Measurements from ENCODE around the gene NANS. TPM values are rescaled to one million over a fixed set of nuclear protein-coding genes. Genes with fewer than 3 reads are reported as not detected.

Gene NANS
- total RNA-seq, 2 experiments from 2014 or later = 56.9 to 63.7 TPM

- Histone ChIP-seq H3K36me3 (ENCODE audit: insufficient read depth, low read length) (peaks cover 70% of the 10 kb centered on the region), H3K9me3 (ENCODE audit: low read length) (no peaks in the 10 kb centered on the region), H3K79me2 (ENCODE audit: insufficient read depth, low read depth, low read length) (no peaks in the 10 kb centered on the region), H3K27ac (ENCODE audit: low read depth, low read length, poor library complexity, severe bottlenecking) (no peak overlapping the region), H3K4me1 (ENCODE audit: insufficient read depth, low read length, poor library complexity, severe bottlenecking) (no peaks in the 10 kb centered on the region), H4K20me1 (ENCODE audit: insufficient read depth, low read length) (no peaks in the 10 kb centered on the region), H2AFZ (ENCODE audit: low read length) (no peak overlapping the region), H3K4me2 (ENCODE audit: low read length) (no peak overlapping the region), H3K4me3 (ENCODE audit: low read depth, low read length, poor library complexity, severe bottlenecking) (no peak overlapping the region), H3K9me2 (ENCODE audit: insufficient read depth, low read length) (no peaks in the 10 kb centered on the region)
- intact Hi-C loops (cut with micrococcal nuclease; ENCODE audit: unreplicated experiment) = no loop called here
- DNase-seq (ENCODE audit: low spot score) = no peak
- BruUV-seq (replicated peaks) = no TSS peak
- ChIA-PET CTCF (ENCODE audit: unreplicated experiment) (no interaction called here), POLR2A (interaction anchor here (1.1 to 1.4 kb wide), 2 partner anchors 16 to 40 kb away, joined by 3 read pairs; no protein-coding TSS in a partner anchor)
- TF ChIP-seq EZH2phosphoT487 (IDR thresholded peaks at IDR 0.05; ENCODE audit: borderline replicate concordance, low read depth, low read length) (no peak), CTCF (conservative IDR thresholded peaks at IDR 0.05; ENCODE audit: low read length) (no peak)
Measured at GRCh38 chr9:98085058-98085457, 28.5 kb downstream of the NANS start.

GRCh38 chr9:98085944-98086343 is 29.4 kb downstream of the NANS start:
- peaks cover 62% of the 10 kb centered on the region for H3K36me3 ChIP-seq (ENCODE audit: insufficient read depth, low read length)
- POLR2A ChIA-PET = interaction anchor here (0.7 to 1.4 kb wide), 2 partner anchors 16 kb away, joined by 3 read pairs; no protein-coding TSS in a partner anchor

More at GRCh38 chr9:98085944-98086343, 29.4 kb downstream of the NANS start:
- no peaks in the 10 kb centered on the region for H3K9me3 ChIP-seq (ENCODE audit: low read length)
- no peaks in the 10 kb centered on the region for H3K9me2 ChIP-seq (ENCODE audit: insufficient read depth, low read length)
- peak overlapping the region; percentile 11; the same call in 1 of the 2 replicates for H3K4me2 ChIP-seq (ENCODE audit: low read length)
- DNase-seq (ENCODE audit: low spot score) = no peak
- no peak overlapping the region for H3K4me3 ChIP-seq (ENCODE audit: low read depth, low read length, poor library complexity, severe bottlenecking)
- H4K20me1 ChIP-seq (ENCODE audit: insufficient read depth, low read length) = no peaks in the 10 kb centered on the region
- no peaks in the 10 kb centered on the region for H3K79me2 ChIP-seq (ENCODE audit: insufficient read depth, low read depth, low read length)
- no peaks in the 10 kb centered on the region for H3K4me1 ChIP-seq (ENCODE audit: insufficient read depth, low read length, poor library complexity, severe bottlenecking)
- no TSS peak for BruUV-seq (replicated peaks)
- intact Hi-C loops (cut with micrococcal nuclease; ENCODE audit: unreplicated experiment) = no loop called here
- CTCF ChIA-PET (ENCODE audit: unreplicated experiment) = interaction anchor here (0.5 kb wide), 1 partner anchor 1479 kb away, joined by 4 read pairs; no protein-coding TSS in a partner anchor
- H3K27ac ChIP-seq (ENCODE audit: low read depth, low read length, poor library complexity, severe bottlenecking) = no peak overlapping the region
- no peak overlapping the region for H2AFZ ChIP-seq (ENCODE audit: low read length)
- TF ChIP-seq CTCF (conservative IDR thresholded peaks at IDR 0.05; ENCODE audit: low read length) (no peak), EZH2phosphoT487 (IDR thresholded peaks at IDR 0.05; ENCODE audit: borderline replicate concordance, low read depth, low read length) (no peak)
